RKO (cell line): ENCODE measurements around the gene PRIMA1.

ENCODE experiments used
- DNase-seq: peaks from one replicate; pipeline ENCODE4 v3.0.0-alpha.2; 2016; ENCODE audit warnings: low spot score

Gene PRIMA1

DNA sequence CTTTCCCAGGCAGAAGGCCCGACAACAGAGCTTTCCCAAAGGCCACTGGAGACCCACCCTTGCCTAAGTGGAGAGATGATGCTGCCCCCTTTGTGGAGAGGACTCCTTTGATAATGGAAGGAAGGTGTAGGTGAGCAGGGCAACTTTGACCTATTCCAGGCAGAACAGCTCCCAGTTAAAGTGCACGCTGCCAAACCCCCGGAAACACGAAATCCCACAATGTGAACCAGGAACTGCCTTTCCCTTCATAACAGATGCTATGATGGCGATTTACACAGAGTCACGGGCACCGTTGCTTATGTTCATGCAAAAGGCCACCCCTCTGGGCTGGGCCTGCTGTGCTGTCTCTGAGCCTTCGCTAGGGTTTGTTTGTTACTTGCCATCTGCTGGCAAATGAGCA lies 34.6 kb downstream of the PRIMA1 start:
- DNase-seq = no peak

DNA sequence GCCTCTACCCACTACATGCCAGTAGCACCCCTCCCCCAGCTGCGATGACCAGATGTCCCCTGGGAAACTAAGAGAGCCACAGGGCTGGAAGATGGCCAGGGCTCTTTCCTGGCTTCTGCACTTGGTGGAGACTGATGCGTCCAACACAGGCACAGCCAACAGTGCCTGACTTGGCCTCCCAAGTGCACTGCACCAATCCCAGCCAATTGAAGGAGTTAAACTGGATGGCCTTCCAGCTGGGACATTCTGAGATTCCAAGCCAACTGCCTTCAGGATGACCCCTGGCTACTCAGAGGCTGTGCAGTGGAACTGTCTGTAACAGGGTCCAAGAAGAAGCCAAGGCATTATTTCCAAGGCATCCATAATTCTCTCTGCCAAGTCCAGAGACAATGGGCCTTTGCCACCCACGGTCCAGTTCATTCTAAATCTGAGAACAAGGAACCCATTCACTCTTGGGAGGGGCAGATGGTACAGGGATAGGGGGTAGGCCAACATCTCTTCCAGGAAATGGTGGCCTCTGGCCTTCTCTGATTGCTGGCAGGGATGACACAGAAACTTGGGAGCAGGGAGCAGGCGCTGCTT lies 35.2 kb downstream of the PRIMA1 start:
- no peak for DNase-seq

DNA sequence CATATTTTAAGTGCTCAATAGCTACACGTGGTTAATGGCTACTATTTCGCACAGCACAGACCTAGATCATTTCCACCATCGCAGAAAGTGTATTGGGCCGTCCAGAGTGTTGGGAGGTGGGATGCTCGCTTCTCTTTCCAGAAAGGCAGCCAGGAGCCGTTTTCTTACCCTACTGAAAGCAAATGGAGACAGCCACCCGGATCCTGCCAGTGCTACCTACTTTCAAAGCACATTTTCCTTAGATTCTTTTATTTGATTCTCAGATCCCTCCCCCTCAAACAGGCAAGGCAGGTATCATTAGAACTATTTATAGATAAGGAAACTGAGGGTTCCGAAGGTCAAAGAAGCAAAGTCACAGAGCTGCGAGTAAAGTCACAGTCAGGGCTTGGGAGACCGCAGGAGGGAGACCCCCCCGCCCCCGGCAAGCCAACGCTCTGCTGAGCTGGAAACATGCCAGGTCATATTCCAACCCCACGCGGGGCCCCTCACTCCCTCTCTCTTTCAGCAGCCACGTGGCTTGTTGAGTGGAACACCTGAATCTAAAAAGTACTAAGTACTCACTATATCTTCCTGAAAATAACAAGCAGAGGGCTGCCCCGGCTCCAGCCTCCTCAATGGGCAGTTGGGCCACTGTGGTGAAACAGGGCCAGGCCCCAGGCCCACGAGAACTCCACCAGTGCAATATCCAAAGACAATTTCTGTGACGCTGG lies 36.2 kb downstream of the PRIMA1 start:
- DNase-seq = no peak

DNA sequence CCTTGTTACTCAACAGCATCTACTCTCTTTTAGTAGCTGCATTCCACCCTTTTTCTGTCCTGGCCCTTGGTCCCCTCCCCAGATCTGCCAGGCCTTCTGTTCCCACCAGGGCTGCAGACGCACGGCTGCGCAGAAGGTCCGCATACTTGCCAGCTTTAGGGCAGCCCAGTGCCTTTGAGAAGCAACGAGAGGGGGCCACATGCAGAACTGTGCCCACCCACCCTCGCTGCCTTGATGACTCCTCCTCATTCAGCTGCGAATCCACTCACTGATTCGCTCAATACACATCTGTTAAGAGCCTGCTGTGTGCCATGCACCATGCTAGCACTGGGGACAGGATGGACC lies 39.2 kb downstream of the PRIMA1 start:
- no peak for DNase-seq

DNA sequence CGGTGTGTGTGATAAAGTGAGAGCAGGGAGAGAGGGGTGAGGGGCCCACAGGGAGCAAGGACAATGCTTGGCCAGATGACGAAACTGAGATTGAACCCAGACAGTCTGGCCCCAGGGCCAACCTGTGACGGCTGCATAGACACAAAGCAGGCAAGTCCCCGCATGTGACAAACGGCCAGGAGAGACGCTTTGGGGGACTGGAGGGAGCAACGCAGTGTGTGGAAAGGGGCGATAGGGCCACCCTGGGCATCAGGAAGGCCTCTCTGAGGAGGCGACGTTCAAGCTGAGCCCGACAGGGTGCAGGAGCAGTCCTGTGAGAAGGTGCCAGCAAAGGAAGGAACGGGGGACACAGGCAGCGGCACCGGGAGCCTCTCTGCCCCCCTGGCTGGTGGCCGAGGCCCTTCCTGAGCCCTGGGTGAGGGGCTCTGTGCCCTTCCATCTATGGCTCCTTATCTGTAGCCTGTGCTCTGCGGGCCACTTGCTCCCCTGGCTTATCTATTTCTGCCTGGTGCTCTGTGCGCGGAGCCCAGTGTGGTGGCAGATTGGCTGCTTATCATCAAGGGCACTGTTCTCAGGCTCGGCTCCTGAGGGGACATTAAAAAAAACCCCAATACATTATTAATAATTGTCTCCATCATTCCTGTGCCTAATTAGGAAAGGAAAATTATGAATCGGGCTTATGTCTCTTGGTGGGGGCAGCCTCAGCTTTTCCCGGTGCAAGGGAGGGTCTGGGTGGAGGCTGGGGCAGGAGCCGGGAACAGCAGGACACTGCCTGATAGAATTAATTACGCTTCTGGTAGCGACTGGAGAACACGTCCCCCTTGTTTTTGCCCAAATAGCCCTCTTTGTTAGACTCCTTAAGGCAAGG lies 39.8 kb downstream of the PRIMA1 start:
- DNase-seq = no peak

DNA sequence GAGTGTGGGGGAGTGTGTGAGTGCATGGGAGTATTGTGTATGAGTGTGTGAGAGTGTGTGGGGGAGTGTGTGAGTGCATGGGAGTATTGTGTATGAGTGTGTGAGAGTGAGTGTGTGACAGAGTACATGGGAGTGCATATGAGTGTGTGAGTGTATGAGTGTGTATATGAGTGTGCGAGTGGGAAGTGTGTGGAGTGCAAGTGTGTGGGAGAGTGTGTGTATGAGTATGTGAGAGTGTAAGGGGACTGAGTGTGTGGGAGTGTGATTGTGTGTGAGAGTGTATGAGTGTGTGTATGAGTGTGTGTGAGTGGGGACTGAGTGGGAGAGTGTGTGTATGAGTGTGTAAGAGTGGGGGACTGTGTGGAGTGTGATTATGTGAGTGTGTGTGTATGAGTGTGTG lies 40.7 kb downstream of the PRIMA1 start:
- DNase-seq = no peak

DNA sequence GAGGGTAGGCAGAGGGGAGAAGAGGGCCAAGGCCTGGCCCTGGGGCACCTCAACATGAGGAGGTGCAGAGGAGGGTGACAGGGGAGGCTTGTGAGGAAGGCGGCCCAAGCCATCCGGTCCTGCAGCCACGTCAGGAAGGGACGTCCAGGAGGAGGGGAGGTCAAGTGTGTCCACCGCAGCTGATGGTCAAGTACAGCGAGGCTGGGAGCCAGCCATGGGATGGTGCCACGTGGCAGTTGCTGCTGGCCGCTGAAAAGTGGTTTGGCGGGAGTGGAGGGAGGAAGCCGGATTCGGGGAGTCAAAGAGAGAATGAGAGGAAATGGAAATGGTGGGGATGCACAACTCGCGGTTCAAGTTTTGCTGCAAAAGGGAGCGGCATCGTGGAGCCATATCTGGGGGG lies 41.2 kb downstream of the PRIMA1 start:
- DNase-seq = no peak

DNA sequence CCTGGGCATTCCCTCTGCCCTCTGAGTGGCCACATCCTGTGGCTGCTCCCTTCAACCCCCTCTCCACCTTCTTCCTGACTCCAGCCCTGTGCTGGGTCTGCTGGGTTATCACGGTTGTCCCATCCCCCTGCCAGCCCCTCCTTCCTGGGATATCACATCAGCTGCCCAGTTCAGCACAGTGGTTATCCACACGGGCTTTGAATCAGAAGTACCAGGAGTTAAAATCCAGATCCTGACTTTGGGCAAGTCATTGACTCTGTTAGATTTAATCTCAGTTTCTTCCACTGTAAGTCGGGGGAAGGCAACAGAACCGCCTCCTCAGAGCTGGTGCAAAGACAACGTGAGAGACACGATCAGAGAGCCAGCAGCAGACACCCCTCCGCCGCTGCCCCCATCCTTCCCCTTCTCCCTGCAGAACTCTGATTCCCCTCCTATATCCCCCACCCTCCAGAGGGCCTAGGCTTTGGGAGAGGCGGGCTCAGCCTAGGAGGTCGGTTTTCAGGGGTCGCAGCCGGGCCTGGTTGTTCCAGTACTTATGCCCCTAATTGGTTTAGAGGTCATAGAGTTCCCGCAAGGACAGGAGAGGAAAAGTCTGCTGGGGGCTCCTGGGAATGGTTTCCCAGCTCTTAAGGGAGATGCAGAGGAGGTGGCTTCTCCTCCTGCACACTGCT lies 42.5 kb downstream of the PRIMA1 start:
- DNase-seq = no peak

DNA sequence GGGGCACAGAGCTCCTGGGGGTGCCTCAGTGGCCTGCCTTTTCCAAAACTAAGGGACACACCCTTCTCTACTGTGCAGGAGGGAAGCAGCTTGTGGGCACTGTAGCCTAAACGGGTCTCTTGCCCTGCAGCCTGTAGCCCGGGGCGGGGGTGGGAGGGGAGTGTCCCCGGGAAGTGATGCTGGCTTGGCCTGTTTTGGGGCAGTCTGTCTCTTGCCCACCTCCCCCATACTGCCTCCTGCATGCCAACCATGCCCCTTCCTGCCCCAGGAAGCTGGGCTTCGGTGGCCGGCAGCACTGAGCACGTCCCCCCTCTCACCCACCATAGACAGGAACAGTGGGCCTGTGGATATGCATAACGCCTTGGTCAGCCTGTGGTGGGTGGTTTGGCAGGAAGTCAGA lies 43.4 kb downstream of the PRIMA1 start:
- no peak for DNase-seq

DNA sequence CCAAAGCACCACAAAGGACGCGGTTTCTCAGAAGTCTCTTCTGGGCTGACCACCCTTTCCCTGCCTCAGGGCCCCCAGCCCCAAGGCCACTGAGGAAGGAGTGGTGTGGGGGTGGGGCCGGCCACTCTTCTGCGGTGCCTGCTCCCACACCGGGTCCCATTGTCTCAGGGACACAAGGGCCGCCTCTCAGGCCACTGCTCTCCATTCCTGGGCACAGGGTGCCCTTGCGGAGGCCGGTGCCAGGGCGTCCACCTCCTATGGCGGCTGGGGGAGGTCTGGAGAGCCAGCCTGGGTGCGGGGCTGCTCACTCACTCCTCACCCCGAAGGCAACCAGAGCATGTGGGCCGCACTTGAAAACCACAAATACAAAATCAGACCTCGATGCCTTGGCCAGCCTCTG lies 44.1 kb downstream of the PRIMA1 start:
- DNase-seq = no peak

DNA sequence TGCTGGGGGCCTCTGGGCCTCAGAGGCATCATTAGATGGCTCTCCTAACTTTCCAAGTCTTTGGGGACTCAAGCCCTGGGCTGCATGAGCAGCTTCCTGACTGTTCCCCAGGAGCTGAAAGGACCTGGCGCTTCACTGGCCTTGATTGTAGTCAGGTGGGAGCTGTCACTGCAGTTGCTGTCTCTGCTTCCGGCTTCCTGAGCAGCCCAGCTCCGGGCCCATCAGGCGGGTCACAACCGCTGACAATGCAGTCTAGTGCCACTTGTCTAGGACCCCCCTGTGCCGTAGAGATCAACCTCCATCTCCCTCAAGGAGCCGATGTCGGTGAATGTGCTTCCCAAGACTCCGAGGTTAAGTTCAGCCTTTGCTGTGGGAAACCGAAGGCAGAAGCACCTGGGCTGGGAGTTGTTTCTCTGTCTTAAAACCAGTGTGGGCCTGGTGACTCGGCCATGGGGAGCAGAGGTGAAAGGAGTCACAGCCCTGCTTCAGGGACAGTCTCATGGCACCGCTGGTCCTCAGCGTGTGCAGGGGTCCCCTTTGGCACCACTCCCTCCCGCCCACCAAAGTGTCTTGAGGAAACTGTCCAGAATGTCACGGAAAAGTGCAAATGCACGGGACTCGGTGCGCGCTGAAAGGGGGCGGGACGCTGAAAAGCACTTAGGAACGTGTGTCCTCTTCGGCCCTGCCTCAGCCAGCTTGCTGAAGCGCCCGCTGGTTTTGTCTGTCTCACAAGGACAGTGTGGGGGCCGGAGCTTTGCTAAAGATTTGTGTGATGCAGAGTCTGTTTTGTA lies 44.8 kb downstream of the PRIMA1 start:
- no peak for DNase-seq

DNA sequence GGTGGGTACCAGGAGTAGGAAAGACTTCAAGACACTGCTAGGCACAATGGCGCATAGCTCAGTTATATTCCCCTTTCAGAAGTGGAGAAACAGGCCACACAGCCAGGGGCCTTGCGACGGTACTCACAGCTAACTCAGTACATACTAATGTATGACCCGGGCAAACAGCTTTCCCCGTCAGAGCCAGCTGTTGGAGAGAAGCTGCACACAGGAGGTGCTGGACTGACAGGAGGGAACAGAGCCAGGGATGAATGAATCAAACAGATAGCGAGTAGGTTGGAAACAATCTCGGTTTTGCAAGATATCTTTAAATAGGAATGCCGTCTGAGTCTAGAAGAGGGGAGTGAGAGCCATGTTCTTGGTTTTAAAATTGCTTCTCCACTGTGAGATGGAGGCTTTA lies 45.5 kb downstream of the PRIMA1 start:
- no peak for DNase-seq

DNA sequence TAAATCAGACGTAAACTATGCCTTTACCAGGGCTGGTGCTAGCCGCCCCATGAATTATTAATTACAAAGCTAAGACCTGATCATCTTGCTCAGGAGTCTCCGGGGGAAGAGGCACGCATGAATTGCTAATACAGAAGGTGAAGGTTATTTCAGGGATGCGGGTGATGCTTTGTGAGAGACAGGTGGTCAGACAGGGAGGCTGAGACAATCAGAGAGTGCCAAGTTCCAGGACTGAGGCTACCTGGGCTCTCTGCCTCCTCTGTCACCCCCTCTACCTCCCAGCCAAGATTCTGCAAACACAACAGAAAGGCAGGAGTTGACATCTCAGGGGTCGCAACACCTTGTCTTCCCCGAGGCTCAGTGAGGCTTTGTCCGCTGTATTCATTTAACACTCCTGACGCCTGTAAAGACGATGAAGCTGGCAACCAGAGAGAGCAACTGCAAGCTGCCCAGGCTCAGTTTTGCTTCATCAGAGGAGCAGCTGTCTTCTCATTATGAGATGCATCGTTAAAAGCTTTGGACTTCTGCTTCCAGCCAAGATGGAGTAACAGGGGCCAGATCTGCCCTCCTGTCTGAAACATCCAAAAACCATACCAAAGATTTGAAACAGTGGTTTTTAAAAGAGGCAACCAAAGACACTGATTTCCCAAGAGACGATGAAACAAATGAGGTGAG lies 46.6 kb downstream of the PRIMA1 start:
- DNase-seq = no peak

DNA sequence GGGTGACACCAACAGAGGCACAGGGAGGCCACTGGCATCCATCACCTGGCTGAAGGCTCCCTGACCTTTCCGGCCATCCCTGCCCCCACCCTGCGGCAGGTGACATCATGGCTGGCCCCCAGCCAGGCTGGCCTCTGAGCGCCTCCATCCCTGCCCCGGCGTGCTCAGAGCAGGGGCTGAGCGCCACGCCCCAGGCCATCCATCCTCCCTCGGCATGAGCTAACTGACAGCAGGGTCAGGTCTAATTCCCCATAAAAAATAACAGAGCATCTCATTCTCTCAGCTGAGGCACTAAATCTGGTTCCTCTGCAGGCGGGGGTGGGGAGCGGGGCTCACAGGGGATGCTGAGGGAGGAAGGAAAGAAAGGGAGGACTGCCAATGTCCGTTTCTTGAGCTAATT lies 50.7 kb downstream of the PRIMA1 start:
- no peak for DNase-seq

DNA sequence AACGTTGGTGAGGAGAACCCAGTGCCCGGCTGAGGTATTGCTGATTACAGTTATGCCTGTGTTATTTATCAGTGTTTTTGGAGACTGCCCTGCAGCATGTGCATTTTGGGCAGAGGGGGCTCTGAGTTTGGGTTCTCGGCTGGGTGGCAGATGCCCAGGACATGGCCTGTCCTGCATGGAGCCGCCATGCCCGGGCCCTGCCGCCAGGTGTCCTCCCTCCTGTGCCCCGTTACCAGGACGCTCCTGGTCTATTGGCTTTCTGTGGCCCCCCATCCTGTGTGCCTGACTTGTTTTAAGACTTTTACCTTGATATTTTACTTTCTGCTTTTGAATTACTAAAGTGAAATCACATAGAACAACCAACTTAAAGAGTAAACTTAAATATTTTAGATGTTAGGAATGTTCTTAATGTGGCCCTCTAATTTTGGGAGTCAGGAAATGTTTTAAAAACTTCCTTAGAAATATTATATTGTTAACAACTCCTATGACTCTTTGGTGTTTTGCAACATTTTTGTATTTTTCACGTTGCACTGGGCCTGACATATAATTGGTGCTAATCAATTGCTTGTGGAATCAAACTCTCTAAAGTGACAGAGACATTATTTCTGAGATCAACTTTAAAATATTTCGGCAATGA lies 51.8 kb downstream of the PRIMA1 start:
- no peak for DNase-seq

DNA sequence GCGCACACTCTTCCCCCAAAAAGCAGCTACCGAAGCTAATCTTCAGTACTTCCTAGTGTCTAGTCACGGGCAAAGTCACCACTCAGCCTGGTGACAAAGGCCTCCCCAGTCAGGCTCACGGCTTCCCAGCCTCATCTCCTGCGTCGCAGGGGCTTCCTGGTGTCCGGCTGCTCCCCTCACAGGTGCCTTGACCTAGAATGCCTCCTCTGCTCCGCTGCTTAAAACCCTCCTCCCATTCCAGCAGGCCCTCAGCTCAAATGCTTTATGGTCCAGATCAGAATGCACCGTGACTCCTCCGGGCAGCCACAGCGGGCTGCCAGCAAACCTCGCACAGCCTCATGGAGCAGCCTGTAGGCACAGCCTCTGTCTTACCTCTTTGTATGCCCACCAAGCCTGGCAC lies 53.1 kb downstream of the PRIMA1 start:
- DNase-seq = no peak

DNA sequence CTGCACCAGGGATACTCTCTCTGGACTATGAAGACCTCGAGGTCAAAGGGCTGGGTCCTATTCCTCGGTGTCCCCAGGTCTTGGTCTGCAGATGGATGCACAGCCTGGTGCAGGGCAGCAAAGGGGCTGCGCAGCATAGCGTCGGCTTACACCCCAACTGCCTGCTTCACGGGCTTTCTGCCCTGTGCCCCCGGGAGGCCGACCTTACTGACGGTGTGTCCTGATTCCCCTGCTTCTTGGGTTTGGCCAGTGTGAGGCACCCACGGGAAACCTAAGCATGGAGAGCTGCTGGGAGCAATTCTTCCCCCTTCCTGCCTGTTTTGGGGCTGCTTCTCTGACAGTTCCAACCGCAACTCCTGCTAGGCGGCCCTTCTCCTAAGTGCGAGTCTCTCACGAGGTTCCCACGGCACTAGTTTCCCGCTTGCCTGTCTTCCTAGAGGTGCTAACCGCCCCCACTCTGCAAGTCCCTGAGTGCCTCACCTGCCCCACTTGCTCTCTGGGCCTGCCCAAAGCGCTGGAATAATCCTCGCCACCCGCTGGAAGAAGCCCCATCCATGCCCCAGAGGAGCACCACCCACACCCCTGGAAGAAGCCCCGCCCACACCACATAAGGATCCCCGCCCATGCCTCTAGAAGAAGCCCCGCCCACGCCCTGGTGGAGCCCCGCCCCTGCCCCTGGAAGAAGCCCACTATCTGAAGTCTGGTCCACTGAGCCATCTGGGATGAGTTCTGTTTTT lies 54.0 kb downstream of the PRIMA1 start:
- no peak for DNase-seq

DNA sequence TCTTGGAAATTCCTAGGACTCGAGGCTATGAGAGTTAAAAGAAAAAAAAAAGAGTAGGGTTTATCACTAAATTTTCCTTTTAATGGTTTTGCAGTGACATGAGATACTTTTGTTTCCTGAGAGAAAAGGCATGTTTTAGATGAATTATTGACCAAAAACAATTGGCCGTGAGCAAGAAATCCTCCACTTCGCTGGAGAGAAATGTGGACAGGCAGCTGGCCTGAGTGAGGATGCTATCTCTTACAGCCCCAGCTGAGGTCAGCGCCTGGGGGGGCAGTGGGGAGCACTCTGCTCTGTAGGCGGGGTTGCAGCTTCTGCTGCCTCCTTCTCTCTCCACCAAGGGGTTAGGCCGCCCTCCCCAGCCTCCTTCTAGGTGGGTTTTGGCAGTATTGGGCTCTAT lies 54.7 kb downstream of the PRIMA1 start:
- DNase-seq = no peak

DNA sequence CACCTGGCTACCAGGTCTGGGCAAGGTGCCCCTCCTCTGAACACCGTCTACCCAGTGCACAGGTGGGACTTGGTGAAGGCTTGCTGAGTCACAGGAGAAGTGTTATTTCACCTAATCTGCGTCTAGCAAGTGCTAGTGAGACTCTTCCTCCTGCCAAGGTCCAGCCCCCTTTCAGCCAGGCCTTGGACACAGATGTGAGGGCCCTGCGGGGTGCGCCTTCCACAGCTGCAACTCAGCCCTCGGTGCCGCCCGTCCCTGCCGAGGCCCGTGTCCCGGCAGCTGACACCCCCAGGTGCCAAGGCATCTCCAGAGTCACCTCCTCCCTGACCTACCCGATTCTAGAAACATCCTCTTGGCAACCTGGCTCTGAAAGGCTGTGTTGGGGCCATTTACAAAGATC lies 55.1 kb downstream of the PRIMA1 start:
- no peak for DNase-seq

DNA sequence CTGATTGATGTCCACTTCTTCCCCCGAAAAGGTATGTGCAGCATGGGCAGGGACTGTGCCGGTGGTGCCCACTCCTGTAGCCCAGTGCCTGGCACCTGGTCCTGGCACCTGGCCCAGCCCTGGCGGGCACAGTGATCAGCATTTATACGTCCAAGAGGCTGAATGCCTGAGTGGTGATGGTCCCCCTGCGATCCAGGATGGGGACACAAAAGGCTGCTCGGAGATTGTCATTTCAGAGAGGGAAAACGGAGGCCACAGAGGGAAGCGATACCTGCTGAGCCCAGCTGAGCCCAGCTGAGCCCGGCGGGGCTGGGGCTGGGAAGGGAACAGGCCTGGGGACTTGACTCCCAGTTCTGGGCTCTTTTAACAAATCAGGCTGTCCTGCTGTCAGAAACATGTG lies 55.8 kb downstream of the PRIMA1 start:
- DNase-seq = no peak
